Body of pancreas (tissue), 4 donors: ENCODE results near the gene SLC5A10.

Experiments
- CTCF ChIP-seq, 7 experiments: fragments of 450-650 bp in 4 of 7; fragments of 200-600 bp in 3 of 7; sonication (generic) in 3 of 7; IDR thresholded peaks; one replicate each; pipeline ENCODE4 v1.5.1; 2016 to 2019; ENCODE audit warnings: antibody characterized with exemption in 7 of 7
- POLR2A ChIP-seq, 3 donors: fragments of 450-650 bp; IDR thresholded peaks; one replicate each; pipeline ENCODE4 v1.6.1; 2016; ENCODE audit warnings: antibody characterized with exemption in 3 of 3, mild to moderate bottlenecking in 2 of 3

DNA sequence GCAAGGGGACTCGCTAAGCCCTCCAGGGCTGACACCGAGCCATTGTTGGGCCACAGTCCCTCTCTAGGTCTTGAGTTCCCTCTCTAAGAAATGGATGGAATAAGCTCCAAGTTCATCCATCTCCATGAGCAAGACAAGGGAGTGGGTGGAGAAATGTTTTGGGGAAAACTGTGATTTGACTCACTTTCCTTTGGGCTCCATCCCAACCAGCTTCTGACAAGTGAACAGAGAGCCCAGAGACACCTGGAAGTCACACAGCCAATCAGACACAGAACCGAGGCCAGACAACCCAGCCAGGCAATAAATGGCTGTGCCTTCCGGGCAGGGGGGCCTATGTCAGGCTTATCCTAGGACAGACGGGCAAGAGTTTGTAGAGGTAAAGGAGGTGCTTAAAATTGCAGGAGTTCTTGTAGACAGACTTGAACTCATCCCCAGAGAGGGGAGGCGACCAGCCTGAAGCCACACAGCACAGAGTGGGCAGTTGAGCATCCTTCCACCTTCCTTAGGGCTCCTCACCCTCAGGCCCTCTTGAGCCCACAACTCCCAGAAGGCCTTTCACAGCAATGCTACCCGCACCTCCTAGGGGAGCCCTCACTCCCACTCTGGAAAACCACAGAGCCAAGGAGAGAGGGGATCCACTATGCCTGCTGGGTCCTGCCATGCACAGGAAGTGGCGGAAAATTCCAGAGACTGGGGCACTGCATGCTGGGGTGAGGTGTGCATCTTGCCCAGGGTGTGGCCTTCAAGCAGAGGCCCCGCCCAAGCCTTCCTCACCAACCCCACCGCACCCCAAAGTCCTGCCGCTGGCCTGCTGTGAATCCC is 62.1 kb downstream of the SLC5A10 start:
- TF ChIP-seq CTCF (IDR thresholded peaks at IDR 0.05) (no peak), POLR2A (IDR thresholded peaks at IDR 0.05) (no peak)
